Measurements from ENCODE around the gene PKMYT1. TPM values are rescaled to one million over a fixed set of nuclear protein-coding genes. Genes with fewer than 3 reads are reported as not detected.

PKMYT1 gene
- total and polyA plus RNA-seq, 4 donors = 3.1 to 32.6 (median 13.6) TPM

- Histone ChIP-seq H3K4me1 (ENCODE audit: control insufficient read depth, insufficient read depth, low read length) (peaks cover 48% of the 10 kb centered on the region), H3K4me3 (ENCODE audit: low read depth, low read length) (peak within 1 kb of the TSS; percentile 26), H3K36me3 (ENCODE audit: control insufficient read depth, insufficient read depth, low read length) (peaks cover 7% of the 10 kb centered on the region), H3K27me3 (ENCODE audit: control insufficient read depth, insufficient read depth, low read length) (peaks cover 77% of the 10 kb centered on the region), H3K27ac (ENCODE audit: low read depth, low read length) (no peak within 1 kb of the TSS), H3K9me3 (ENCODE audit: control insufficient read depth, insufficient read depth, low read length) (no peaks in the 10 kb centered on the region)
- DNase-seq (ENCODE audit: low read depth in 4 of 6, low spot score in 6 of 6) = peak in 2 of 6 donors; percentile 42 to 51
- under 1% methylated on average over 51 of the region's 60 CpGs for WGBS (ENCODE audit: insufficient coverage)
Observed at GRCh38 chr16:2963723-2964474, 16.3 kb downstream of the PKMYT1 start, which contains the start of gene KREMEN2. Gene KREMEN2, plus strand, starts transcription at chr16:2964275. Its CDS starts 246 bp downstream, at chr16:2964521.

- no peak overlapping the region for H3K27ac ChIP-seq (ENCODE audit: low read depth, low read length)
- no peak for DNase-seq (ENCODE audit: low read depth in 4 of 6, low spot score in 6 of 6)
- H3K9me3 ChIP-seq (ENCODE audit: control insufficient read depth, insufficient read depth, low read length) = no peaks in the 10 kb centered on the region
- H3K36me3 ChIP-seq (ENCODE audit: control insufficient read depth, insufficient read depth, low read length) = peaks cover 7% of the 10 kb centered on the region
- H3K4me1 ChIP-seq (ENCODE audit: control insufficient read depth, insufficient read depth, low read length) = peaks cover 41% of the 10 kb centered on the region
- H3K4me3 ChIP-seq (ENCODE audit: low read depth, low read length) = no peak overlapping the region
- peaks cover 71% of the 10 kb centered on the region for H3K27me3 ChIP-seq (ENCODE audit: control insufficient read depth, insufficient read depth, low read length)
- 1% methylated on average over 25 of the region's 40 CpGs for WGBS (ENCODE audit: insufficient coverage)
Observed at GRCh38 chr16:2963074-2963722, 17.0 kb downstream of the PKMYT1 start.

GRCh38 chr16:2962334-2963073 is 17.7 kb downstream of the PKMYT1 start:
- H3K36me3 ChIP-seq (ENCODE audit: control insufficient read depth, insufficient read depth, low read length) = peaks cover 3% of the 10 kb centered on the region
- DNase-seq (ENCODE audit: low read depth in 4 of 6, low spot score in 6 of 6) = no peak
- no peak overlapping the region for H3K27ac ChIP-seq (ENCODE audit: low read depth, low read length)
- no peaks in the 10 kb centered on the region for H3K9me3 ChIP-seq (ENCODE audit: control insufficient read depth, insufficient read depth, low read length)
- peaks cover 34% of the 10 kb centered on the region for H3K4me1 ChIP-seq (ENCODE audit: control insufficient read depth, insufficient read depth, low read length)
- peaks cover 64% of the 10 kb centered on the region for H3K27me3 ChIP-seq (ENCODE audit: control insufficient read depth, insufficient read depth, low read length)
- 30% methylated on average over 27 of the region's 28 CpGs for WGBS (ENCODE audit: insufficient coverage)
- H3K4me3 ChIP-seq (ENCODE audit: low read depth, low read length) = no peak overlapping the region

- Histone ChIP-seq H3K27me3 (ENCODE audit: control insufficient read depth, insufficient read depth, low read length) (peaks cover 50% of the 10 kb centered on the region), H3K4me3 (ENCODE audit: low read depth, low read length) (no peak overlapping the region)
- WGBS (ENCODE audit: insufficient coverage) = 66% methylated on average over 11 of the region's 17 CpGs
Observed at GRCh38 chr16:2960183-2961010, 19.8 kb downstream of the PKMYT1 start.

GRCh38 chr16:2959206-2959605 is 21.0 kb downstream of the PKMYT1 start:
- Histone ChIP-seq H3K27me3 (ENCODE audit: control insufficient read depth, insufficient read depth, low read length) (peaks cover 42% of the 10 kb centered on the region), H3K4me1 (ENCODE audit: control insufficient read depth, insufficient read depth, low read length) (peaks cover 20% of the 10 kb centered on the region), H3K9me3 (ENCODE audit: control insufficient read depth, insufficient read depth, low read length) (no peaks in the 10 kb centered on the region), H3K4me3 (ENCODE audit: low read depth, low read length) (no peak overlapping the region), H3K36me3 (ENCODE audit: control insufficient read depth, insufficient read depth, low read length) (no peaks in the 10 kb centered on the region), H3K27ac (ENCODE audit: low read depth, low read length) (no peak overlapping the region)
- 72% methylated on average over 9 of the region's 10 CpGs for WGBS (ENCODE audit: insufficient coverage)
- DNase-seq (ENCODE audit: low read depth in 4 of 6, low spot score in 6 of 6) = no peak

More at GRCh38 chr16:2960183-2961010, 19.8 kb downstream of the PKMYT1 start:
- H3K4me1 ChIP-seq (ENCODE audit: control insufficient read depth, insufficient read depth, low read length) = peaks cover 29% of the 10 kb centered on the region
- H3K9me3 ChIP-seq (ENCODE audit: control insufficient read depth, insufficient read depth, low read length) = no peaks in the 10 kb centered on the region
- no peak overlapping the region for H3K27ac ChIP-seq (ENCODE audit: low read depth, low read length)
- no peak for DNase-seq (ENCODE audit: low read depth in 4 of 6, low spot score in 6 of 6)
- H3K36me3 ChIP-seq (ENCODE audit: control insufficient read depth, insufficient read depth, low read length) = no peaks in the 10 kb centered on the region

- no peak overlapping the region for H3K4me3 ChIP-seq (ENCODE audit: low read depth, low read length)
- DNase-seq (ENCODE audit: low read depth in 4 of 6, low spot score in 6 of 6) = no peak
- peaks cover 6% of the 10 kb centered on the region for H3K4me1 ChIP-seq (ENCODE audit: control insufficient read depth, insufficient read depth, low read length)
- no peak overlapping the region for H3K27ac ChIP-seq (ENCODE audit: low read depth, low read length)
- peaks cover 16% of the 10 kb centered on the region for H3K27me3 ChIP-seq (ENCODE audit: control insufficient read depth, insufficient read depth, low read length)
- WGBS (ENCODE audit: insufficient coverage) = 87% methylated on average over 11 of the region's 11 CpGs
- no peaks in the 10 kb centered on the region for H3K9me3 ChIP-seq (ENCODE audit: control insufficient read depth, insufficient read depth, low read length)
- H3K36me3 ChIP-seq (ENCODE audit: control insufficient read depth, insufficient read depth, low read length) = peaks cover under 1% of the 10 kb centered on the region
Observed at GRCh38 chr16:2956579-2956956, 23.7 kb downstream of the PKMYT1 start.

GRCh38 chr16:2955779-2956578 is 24.3 kb downstream of the PKMYT1 start:
- Histone ChIP-seq H3K4me3 (ENCODE audit: low read depth, low read length) (no peak overlapping the region), H3K9me3 (ENCODE audit: control insufficient read depth, insufficient read depth, low read length) (no peaks in the 10 kb centered on the region), H3K27me3 (ENCODE audit: control insufficient read depth, insufficient read depth, low read length) (peaks cover 14% of the 10 kb centered on the region), H3K4me1 (ENCODE audit: control insufficient read depth, insufficient read depth, low read length) (peaks cover 6% of the 10 kb centered on the region), H3K36me3 (ENCODE audit: control insufficient read depth, insufficient read depth, low read length) (peaks cover 6% of the 10 kb centered on the region), H3K27ac (ENCODE audit: low read depth, low read length) (no peak overlapping the region)
- no peak for DNase-seq (ENCODE audit: low read depth in 4 of 6, low spot score in 6 of 6)
- 47% methylated on average over 19 of the region's 21 CpGs for WGBS (ENCODE audit: insufficient coverage)

- Histone ChIP-seq H3K27ac (ENCODE audit: low read depth, low read length) (no peak overlapping the region), H3K36me3 (ENCODE audit: control insufficient read depth, insufficient read depth, low read length) (peaks cover 12% of the 10 kb centered on the region), H3K4me3 (ENCODE audit: low read depth, low read length) (no peak overlapping the region), H3K9me3 (ENCODE audit: control insufficient read depth, insufficient read depth, low read length) (no peaks in the 10 kb centered on the region), H3K4me1 (ENCODE audit: control insufficient read depth, insufficient read depth, low read length) (peaks cover 6% of the 10 kb centered on the region), H3K27me3 (ENCODE audit: control insufficient read depth, insufficient read depth, low read length) (peaks cover 9% of the 10 kb centered on the region)
- no peak for DNase-seq (ENCODE audit: low read depth in 4 of 6, low spot score in 6 of 6)
- 48% methylated on average over 8 of the region's 10 CpGs for WGBS (ENCODE audit: insufficient coverage)
Observed at GRCh38 chr16:2955438-2955778, 24.8 kb downstream of the PKMYT1 start.
